Measurements from ENCODE around the gene LIPC.

The LIPC gene

DNA sequence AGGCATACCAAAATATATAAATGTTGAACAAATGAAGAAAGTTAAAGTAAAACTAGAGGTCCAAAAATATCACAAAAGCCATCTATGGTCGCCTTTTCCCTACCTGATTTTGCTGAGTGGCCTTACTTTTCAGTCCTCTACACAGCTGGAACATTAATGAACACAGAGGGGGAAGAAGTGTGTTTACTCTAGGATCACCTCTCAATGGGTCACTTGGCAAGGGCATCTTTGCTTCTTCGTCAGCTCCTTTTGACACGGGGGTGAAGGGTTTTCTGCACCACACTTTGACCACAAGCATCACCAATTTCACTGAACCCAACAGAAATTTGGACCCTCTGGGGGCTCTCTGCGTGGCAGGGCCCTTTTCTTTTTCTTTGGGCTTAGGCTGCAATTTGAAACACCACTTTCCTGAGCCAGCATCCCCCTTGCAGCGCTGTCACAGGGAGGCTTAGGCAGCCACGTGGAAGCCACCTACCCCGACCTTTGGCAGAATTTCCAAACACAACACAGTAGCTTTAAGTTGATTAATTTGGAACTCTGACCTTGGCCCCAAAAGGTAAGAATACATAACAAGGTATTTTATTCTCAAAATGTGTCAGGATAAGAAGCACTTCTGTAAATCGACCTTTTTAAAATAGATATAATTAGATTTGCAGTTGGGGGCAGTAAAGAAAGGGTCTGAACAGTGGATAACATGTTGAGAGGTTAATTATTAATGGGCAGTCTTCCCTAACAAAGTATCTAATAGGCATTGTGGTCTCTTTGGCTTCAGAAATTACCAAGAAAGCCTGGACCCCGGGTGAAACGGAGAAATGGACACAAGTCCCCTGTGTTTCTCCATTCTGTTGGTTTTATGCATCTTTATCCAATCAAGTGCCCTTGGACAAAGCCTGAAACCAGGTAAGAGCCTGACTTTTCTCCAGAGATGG is at the start of gene LIPC:
TSS of gene LIPC (plus strand) at position 771 of the 929 bp plus-strand sequence. CDS start at position 813, 42 bp downstream.
- TF ChIP-seq, protein P1, sequence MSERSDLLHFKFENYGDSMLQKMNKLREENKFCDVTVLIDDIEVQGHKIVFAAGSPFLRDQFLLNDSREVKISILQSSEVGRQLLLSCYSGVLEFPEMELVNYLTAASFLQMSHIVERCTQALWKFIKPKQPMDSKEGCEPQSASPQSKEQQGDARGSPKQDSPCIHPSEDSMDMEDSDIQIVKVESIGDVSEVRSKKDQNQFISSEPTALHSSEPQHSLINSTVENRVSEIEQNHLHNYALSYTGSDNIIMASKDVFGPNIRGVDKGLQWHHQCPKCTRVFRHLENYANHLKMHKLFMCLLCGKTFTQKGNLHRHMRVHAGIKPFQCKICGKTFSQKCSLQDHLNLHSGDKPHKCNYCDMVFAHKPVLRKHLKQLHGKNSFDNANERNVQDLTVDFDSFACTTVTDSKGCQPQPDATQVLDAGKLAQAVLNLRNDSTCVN (tag by site-specific recombination; optimal IDR thresholded peaks at IDR 0.05), result no peak
- TF ChIP-seq ZBTB20 (tag by site-specific recombination; IDR thresholded peaks at IDR 0.05) (no peak), ELK4 (IDR thresholded peaks at IDR 0.05; ENCODE audit: borderline replicate concordance, low read depth, low read length) (no peak), ZNF660 (tag by site-specific recombination; IDR thresholded peaks at IDR 0.05) (no peak), ZNF404 (tag by site-specific recombination; IDR thresholded peaks at IDR 0.05) (no peak), ATF2 (tag by site-specific recombination; IDR thresholded peaks at IDR 0.05; ENCODE audit: low read depth) (no peak), ZNF776 (tag by site-specific recombination; IDR thresholded peaks at IDR 0.05; ENCODE audit: borderline replicate concordance) (no peak), YY1 (tag by site-specific recombination; IDR thresholded peaks at IDR 0.05) (no peak), ZNF548 (tag by site-specific recombination; IDR thresholded peaks at IDR 0.05) (no peak), ZNF792 (tag by site-specific recombination; IDR thresholded peaks at IDR 0.05) (no peak), BCL11B (tag by site-specific recombination; IDR thresholded peaks at IDR 0.05; ENCODE audit: low read depth) (no peak), ZNF560 (tag by site-specific recombination; IDR thresholded peaks at IDR 0.05; ENCODE audit: borderline replicate concordance) (no peak), ZNF221 (tag by site-specific recombination; IDR thresholded peaks at IDR 0.05; ENCODE audit: borderline replicate concordance) (no peak)
- TF ChIP-seq, protein P2, sequence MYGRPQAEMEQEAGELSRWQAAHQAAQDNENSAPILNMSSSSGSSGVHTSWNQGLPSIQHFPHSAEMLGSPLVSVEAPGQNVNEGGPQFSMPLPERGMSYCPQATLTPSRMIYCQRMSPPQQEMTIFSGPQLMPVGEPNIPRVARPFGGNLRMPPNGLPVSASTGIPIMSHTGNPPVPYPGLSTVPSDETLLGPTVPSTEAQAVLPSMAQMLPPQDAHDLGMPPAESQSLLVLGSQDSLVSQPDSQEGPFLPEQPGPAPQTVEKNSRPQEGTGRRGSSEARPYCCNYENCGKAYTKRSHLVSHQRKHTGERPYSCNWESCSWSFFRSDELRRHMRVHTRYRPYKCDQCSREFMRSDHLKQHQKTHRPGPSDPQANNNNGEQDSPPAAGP (tag by site-specific recombination; IDR thresholded peaks at IDR 0.05), result no peak
- TF ChIP-seq, protein P3, sequence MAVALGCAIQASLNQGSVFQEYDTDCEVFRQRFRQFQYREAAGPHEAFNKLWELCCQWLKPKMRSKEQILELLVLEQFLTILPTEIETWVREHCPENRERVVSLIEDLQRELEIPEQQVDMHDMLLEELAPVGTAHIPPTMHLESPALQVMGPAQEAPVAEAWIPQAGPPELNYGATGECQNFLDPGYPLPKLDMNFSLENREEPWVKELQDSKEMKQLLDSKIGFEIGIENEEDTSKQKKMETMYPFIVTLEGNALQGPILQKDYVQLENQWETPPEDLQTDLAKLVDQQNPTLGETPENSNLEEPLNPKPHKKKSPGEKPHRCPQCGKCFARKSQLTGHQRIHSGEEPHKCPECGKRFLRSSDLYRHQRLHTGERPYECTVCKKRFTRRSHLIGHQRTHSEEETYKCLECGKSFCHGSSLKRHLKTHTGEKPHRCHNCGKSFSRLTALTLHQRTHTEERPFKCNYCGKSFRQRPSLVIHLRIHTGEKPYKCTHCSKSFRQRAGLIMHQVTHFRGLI (tag by site-specific recombination; IDR thresholded peaks at IDR 0.05), result no peak
- H3K4me1 ChIP-seq (ENCODE audit: control insufficient read depth, insufficient read depth, low read length), result no peaks in the 10 kb centered on the region
- H3K27ac ChIP-seq (ENCODE audit: extremely low read depth, low read depth, low read length), result no peak within 1 kb of the TSS
- H3K4me3 ChIP-seq (ENCODE audit: low read depth, low read length), result no peak within 1 kb of the TSS
- ChIA-PET POLR2A (no interaction called here), CTCF (no interaction called here)
- no peaks in the 10 kb centered on the region for H3K9me3 ChIP-seq (ENCODE audit: control insufficient read depth, insufficient read depth, low read depth, low read length)
- no peaks in the 10 kb centered on the region for H3K36me3 ChIP-seq (ENCODE audit: control insufficient read depth in 2 of 2, insufficient read depth in 1 of 2, low read length in 2 of 2)

- CTCF ChIA-PET, result interaction anchor here (0.5 to 0.6 kb wide), 2 partner anchors 190 to 401 kb away, joined by 3 to 5 read pairs; no protein-coding TSS in a partner anchor
- H3K27ac ChIP-seq (ENCODE audit: extremely low read depth, low read depth, low read length), result no peak overlapping the region
- TF ChIP-seq ZIC2 (tag by site-specific recombination; IDR thresholded peaks at IDR 0.05) (no peak), ZNF23 (tag by site-specific recombination; IDR thresholded peaks at IDR 0.05; ENCODE audit: borderline replicate concordance) (no peak), HOXD13 (CRISPR knock-in tag; IDR thresholded peaks at IDR 0.05; ENCODE audit: borderline replicate concordance) (no peak), YY1 (tag by site-specific recombination; IDR thresholded peaks at IDR 0.05) (no peak), ZNF174 (tag by site-specific recombination; IDR thresholded peaks at IDR 0.05) (no peak), ZBTB49 (tag by site-specific recombination; IDR thresholded peaks at IDR 0.05; ENCODE audit: low read depth) (no peak)
- TF ChIP-seq, protein P4, sequence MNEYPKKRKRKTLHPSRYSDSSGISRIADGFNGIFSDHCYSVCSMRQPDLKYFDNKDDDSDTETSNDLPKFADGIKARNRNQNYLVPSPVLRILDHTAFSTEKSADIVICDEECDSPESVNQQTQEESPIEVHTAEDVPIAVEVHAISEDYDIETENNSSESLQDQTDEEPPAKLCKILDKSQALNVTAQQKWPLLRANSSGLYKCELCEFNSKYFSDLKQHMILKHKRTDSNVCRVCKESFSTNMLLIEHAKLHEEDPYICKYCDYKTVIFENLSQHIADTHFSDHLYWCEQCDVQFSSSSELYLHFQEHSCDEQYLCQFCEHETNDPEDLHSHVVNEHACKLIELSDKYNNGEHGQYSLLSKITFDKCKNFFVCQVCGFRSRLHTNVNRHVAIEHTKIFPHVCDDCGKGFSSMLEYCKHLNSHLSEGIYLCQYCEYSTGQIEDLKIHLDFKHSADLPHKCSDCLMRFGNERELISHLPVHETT (tag by site-specific recombination; IDR thresholded peaks at IDR 0.05), result no peak
- TF ChIP-seq, protein P2 (tag by site-specific recombination; IDR thresholded peaks at IDR 0.05), result no peak
These were observed 47.9 kb upstream of the LIPC start for GRCh38 chr15:58383876-58384275.

More at GRCh38 chr15:58383876-58384275, 47.9 kb upstream of the LIPC start:
- no peaks in the 10 kb centered on the region for H3K36me3 ChIP-seq (ENCODE audit: control insufficient read depth in 2 of 2, insufficient read depth in 1 of 2, low read length in 2 of 2)
- no peaks in the 10 kb centered on the region for H3K9me3 ChIP-seq (ENCODE audit: control insufficient read depth, insufficient read depth, low read depth, low read length)
- H3K4me1 ChIP-seq (ENCODE audit: control insufficient read depth, insufficient read depth, low read length), result no peaks in the 10 kb centered on the region
- POLR2A ChIA-PET, result no interaction called here
- no peak overlapping the region for H3K4me3 ChIP-seq (ENCODE audit: low read depth, low read length)

Measured in HEK293 (cell line).